Measurements from ENCODE around the gene ASB3.
"Not testable (repeated sequence)": the region's sequence is repeated elsewhere in the genome, so short reads cannot be mapped to it uniquely, and the experiment has no call there.

ASB3 gene

GRCh38 chr2:53729143-53729762, 57.5 kb downstream of the ASB3 start:
- DNase-seq: no peak

- no peak for DNase-seq
Measured at GRCh38 chr2:53727921-53728320, 58.8 kb downstream of the ASB3 start.

- no peak for DNase-seq
Measured at GRCh38 chr2:53725662-53726061, 61.1 kb downstream of the ASB3 start.

- no peak for DNase-seq
Measured at GRCh38 chr2:53724536-53724935, 62.2 kb downstream of the ASB3 start.

DNA sequence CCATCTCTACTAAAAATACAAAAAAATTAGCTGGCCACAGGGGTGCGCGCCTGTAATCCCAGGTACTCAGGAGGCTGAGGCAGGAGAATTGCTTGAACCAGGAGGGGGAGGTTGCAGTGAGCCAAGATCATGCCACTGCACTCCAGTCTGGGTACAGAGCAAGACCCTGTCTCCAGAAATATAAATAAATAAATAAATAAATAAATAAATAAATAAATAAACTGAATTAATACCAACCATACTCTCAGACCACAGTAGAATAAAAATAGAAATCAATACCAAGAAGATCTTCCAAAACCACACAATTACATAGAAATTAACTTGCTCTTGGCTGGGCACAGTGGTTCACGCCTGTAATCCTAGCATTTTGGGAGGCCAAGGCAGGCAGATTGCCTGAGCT, 65.8 kb downstream of the ASB3 start:
- not testable (repeated sequence) for DNase-seq

GRCh38 chr2:53715568-53715967, 71.2 kb downstream of the ASB3 start:
- no peak for DNase-seq

DNA sequence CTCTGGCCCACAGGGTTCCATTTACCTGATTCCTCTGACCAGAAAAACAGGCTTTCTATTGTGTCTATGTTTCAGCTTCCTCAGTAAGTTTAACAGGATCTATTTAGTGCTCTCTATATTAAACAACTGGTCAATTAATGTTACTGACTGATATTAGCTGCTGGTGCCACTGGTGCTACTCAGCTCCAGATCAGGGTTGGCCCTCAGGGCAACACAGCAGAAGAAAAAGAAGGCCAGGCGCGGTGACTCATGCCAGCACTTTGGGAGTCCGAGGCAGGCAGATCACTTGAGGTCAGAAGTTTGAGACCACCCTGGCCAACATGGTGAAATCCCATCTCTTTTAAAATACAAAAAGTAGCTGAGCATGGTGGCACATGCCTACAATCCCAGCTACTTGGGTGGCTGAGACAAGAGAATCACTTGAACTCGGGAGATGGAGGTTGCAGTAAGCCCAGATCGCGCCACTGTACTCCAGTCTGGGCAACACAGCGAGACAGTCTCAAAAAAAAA, 75.4 kb downstream of the ASB3 start:
- no peak for DNase-seq

DNA sequence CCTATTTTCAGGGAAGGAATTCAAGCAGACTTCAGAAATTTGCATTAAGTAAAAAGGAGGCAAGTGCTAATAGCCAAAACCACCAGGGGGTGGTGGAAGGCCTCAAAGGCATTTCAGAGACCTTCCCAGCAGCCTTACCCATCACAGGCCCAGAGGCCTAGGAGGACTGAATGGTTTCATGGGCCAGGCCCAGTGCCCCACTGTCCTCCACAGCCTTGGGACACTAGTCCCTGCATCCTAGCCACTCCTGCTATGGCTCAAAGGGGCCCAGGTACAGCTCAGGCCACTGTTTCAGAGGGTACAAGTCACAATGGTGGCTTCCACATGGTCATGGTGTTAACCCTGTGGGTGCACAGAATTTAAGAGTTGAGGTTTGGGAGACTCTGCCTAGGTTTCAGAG, 77.8 kb downstream of the ASB3 start:
- DNase-seq: no peak

- DNase-seq: no peak
Measured at GRCh38 chr2:53701221-53701620, 85.5 kb downstream of the ASB3 start.

- DNase-seq: no peak
Measured at GRCh38 chr2:53697686-53698085, 89.1 kb downstream of the ASB3 start.

DNA sequence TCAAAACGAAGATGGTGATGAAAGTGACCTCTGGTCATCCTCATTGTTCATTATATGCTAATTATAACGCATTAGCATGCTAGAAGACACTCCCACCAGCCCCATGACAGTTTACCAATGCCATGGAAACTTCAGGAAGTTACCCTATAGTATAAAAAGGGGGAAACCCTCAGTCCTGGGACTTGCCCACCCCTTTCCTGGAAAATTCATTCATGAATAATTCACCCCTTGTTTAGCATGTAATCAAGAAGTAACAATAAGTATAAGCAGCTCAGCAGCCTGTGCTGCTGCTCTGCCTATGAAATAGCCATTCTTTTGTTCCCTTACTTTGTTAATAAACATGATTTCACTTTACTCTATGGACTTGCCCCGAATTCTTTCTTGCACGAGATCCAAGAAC, 89.7 kb downstream of the ASB3 start:
- DNase-seq: no peak

GRCh38 chr2:53695575-53695974, 91.2 kb downstream of the ASB3 start:
- no peak for DNase-seq

DNA sequence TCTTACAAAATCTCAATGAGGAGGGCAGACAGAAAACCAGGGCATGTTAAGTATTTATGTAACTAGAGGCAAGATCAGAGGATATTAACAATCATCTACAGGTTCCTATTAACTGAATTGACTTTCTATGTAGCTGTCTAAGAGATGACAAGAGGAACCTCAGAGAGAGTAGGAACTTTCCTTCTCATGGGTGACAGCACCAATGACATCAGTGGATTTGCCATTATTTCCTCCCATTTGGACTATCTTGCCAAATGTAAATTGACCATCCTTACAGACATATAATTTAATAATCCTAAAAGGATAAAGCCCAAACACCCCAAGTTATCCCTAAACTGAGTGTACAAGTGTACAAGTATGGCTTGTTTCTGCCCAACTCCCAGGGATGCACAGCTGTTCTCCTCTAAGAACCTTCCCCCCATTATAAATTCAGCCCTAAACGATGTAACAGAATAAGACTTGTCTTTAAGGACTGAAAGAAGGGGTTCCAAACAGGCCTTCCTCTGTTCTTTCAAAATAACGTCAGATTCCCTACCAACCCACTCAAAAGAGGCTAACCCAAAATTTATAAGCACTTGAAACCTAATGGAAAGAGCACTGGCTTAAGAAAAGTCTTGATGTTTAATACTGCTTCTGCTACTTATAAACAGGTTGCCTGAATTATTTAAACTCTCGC, 92.5 kb downstream of the ASB3 start:
- no peak for DNase-seq

- DNase-seq: no peak
Measured at GRCh38 chr2:53690876-53691275, 95.9 kb downstream of the ASB3 start.

GRCh38 chr2:53672881-53673522, 113.8 kb downstream of the ASB3 start:
- DNase-seq: no peak

- no peak for DNase-seq
Measured at GRCh38 chr2:53670331-53670730, 116.4 kb downstream of the ASB3 start.

DNA sequence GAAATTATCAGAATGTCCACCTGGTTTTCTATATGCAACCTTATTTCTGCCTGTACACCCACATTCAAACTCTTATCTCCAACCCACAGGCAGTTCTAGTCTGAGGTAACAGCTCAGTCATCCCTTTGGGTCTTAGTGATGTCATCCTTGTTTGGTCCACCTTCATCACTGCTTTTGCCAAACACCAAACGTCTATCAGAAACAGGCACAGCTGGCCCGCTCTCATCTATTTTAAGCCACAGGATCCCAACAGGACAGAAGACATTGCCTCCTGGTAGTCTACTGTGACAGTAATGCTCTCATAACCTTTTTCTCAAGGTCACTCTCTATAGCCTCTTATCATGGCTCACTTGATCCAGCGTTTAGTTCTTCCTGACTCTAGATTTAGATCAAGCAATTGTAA, 118.1 kb downstream of the ASB3 start:
- DNase-seq: no peak

- not testable (repeated sequence) for DNase-seq
Measured at GRCh38 chr2:53667130-53667529, 119.6 kb downstream of the ASB3 start.

DNA sequence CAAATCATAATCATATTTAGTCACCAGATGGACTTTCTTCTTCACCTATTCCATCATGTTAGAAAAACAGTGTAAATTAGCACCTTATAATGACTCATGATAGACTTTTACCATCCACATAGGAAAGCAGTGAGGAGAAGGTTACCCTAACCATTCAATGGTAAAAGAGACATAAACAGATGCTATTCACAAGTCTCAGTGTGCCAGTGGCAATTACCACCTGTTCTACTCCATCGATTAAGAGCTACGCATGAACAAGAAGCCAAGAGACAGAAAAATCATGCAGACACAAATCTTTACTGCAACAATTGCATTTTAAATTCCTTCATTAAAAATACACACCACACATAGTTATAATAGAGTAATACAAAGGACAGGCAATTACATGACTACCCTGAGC, 125.9 kb downstream of the ASB3 start:
- DNase-seq: no peak

- DNase-seq: not testable (repeated sequence)
Measured at GRCh38 chr2:53658474-53658873, 128.3 kb downstream of the ASB3 start.

DNA sequence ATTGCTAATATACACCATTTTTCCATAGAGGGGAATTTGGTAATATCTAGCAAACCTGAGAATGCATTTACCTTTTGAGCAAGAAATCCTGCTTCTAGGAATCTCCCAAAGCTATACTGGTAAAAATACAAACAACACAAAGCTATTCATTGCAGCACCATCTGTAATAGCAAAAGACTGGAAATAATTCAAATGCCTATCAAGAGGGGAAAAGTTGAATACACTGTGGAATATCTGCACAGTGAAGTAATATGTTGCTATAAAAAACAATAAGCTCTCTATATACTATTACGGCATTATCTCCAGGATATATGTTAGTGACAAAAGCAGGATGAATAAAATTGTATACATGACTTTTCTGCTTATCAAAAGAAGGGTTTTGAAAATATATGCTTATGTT, 131.5 kb downstream of the ASB3 start:
- DNase-seq: no peak

GRCh38 chr2:53654396-53654795, 132.4 kb downstream of the ASB3 start:
- no peak for DNase-seq

DNA sequence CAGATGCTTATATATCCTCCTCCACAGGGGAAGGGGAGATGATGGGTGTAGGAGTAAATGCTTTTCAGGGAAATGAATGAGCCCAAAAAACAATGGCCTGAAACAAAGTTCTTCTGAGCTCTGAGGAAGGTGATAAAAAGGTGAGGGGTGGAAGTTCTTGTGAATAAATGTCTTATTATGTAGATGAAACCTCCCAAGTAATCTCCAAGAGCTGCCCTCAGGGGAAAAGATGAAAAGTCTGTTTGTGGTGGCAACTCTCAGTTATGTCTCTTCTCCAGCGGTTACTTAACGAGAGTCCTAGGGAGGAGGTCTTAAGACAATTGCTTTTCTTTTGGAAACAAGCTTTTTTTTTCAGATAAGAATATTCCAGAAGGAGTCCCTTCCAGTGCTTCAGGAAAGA, 134.6 kb downstream of the ASB3 start:
- DNase-seq: no peak

DNA sequence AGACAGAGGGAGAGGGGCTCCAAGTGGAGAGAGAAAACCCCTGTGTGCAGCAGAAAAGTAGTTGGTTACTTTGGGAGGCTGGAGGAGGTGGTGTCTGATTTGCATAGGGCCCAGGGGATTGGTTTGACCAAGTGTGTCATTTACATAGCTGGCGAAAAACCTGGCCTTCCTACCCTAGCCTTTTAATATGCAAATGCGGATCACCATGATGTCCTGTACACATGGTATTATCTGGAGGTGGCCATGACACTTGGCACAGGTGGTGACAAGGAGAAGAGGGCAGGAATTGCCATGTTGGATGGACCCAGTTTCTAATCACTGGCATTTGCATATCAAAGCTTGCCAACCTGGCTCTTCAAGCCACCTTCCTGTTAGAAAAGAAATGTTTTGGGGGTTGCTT, 140.0 kb downstream of the ASB3 start:
- DNase-seq: no peak

Measured in NCI-H1092 (cell line).